HG03378 (cell line): ENCODE measurements around the gene MUC21.
"Not testable (repeated sequence)": the region's sequence is repeated elsewhere in the genome, so short reads cannot be mapped to it uniquely, and the experiment has no call there.

Experiments used
- ATAC-seq: cut with Tn5 transposase; IDR thresholded peaks from one replicate; pipeline ENCODE4 v1.9.1; 2021; ENCODE audit warnings: mild to moderate bottlenecking, moderate library complexity; ENCODE audit not compliant: unreplicated experiment

MUC21 gene

GRCh38 chr6:30966154-30966553, 17.4 kb upstream of the MUC21 start:
- ATAC-seq: no peak

GRCh38 chr6:30969171-30969570, 14.3 kb upstream of the MUC21 start:
- ATAC-seq: not testable (repeated sequence)

DNA sequence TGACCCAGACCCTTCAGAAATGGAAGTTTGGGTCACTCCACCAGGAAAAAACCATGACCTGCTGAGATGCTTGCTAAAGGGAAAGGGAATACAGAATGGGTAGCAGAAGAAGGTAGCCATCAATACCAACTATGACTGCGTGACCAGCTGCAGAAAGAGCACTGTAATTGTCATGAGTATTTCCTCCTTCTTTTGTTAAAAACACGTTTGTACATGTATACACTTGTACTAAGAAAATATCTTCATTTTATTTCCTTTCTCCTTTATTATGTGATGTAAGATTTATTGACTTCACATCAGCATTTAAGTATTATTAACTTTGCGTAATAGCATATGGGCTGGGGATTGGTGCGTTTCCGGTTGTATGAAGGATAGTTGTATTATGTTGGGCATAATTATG, 12.6 kb upstream of the MUC21 start:
- no peak for ATAC-seq

GRCh38 chr6:30972816-30973215, 10.7 kb upstream of the MUC21 start:
- no peak for ATAC-seq

DNA sequence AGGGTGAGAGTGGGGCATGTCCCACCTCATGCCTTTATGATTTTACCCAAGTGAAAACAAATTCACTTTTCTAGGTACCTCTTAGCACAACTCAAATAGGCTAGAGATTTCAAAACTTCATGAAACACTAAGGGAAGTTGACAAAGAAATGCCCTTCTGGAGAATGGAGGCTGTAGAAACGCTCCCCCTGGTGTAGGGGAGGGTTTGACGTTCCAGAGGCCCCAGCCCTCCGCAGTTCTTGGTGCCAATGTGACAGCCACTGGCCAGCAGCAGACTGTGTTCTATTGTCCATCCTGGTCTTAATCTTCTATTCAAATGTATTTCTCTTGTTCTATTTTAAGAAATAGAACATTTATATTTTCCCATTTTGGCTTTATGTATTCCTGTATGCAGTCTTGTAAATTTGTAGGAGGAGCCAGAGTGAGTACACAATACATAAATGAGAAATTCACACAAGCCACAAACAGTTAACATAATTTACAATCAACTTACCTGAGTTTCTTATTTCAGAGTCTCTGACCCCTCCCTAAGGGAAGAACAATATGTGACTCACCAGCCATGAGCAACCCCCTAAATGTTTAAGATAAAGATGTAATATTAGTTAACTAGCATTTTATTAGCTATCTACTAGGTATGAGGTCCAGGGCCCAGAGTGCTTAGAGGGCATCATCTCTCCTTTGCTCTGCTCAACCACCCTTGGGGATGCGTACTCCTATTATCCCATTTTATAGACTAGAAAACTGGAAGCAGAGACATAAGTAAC, 8.8 kb upstream of the MUC21 start:
- no peak for ATAC-seq

DNA sequence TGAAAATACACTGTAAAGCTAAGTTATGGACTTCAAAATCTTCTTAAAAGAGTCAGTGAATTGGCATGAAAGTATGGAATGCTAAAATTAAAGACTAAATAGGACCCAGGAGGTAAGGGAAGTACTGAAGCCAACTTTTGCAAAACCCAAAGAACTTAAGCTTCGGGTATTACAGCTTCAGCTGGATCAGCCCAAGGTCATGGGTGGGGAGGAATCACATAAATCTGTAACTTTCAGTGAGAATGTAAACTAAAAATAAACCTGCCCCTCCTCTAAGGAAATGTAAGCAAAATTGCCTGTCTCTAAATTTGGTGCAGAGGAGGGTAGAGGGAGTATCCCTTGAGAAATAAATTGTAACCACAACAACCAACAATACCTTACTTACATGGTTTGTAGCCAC, 4.4 kb upstream of the MUC21 start:
- no peak for ATAC-seq

DNA sequence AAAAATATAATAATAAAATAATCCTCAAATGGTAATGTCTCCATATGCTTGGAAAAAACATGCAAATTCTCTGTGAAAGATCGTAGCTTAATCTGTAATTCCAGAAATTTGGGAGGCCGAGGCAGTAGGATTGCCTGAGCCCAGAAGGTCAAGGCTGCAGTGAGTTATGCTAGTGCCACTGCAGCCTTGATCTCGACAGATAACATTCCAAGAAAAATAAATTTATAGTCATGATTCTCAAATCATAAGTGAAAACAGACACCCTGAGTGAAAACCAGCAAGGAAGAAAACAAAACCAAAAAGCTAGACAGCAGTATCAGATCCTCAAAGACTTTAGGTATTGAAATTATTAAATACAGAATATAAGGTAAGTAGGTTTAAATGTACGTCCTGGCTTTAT, 3.8 kb upstream of the MUC21 start:
- no peak for ATAC-seq

GRCh38 chr6:30981942-30982772, 1.4 kb upstream of the MUC21 start:
- ATAC-seq: no peak

- no peak for ATAC-seq
Measured at GRCh38 chr6:30985490-30985889, 2.0 kb downstream of the MUC21 start.

GRCh38 chr6:30987304-30987703, 3.8 kb downstream of the MUC21 start:
- ATAC-seq: no peak

- ATAC-seq: no peak
Measured at GRCh38 chr6:30988209-30988825, 4.8 kb downstream of the MUC21 start.

- ATAC-seq: no peak
Measured at GRCh38 chr6:30990422-30991086, 7.0 kb downstream of the MUC21 start.

- no peak for ATAC-seq
Measured at GRCh38 chr6:30991891-30992290, 8.4 kb downstream of the MUC21 start.

DNA sequence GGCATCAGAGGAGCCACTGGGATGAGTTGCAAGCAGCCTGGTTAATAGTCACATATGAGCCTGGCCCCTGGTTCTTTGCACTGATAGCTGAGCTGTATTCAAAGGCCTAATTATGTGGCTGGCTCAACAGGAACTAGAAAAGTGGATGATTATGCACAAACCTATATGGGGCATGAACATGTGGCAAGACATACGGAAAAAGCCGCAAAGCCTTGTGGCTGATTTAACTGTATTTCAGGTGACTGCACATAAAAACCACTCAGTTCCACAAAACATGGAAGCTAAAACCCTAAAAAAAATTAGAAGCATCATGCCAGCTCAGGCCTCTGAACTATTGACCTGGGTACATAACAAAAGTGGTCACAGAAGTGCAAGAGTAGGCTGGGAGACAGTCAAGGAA, 13.8 kb downstream of the MUC21 start:
- ATAC-seq: no peak

DNA sequence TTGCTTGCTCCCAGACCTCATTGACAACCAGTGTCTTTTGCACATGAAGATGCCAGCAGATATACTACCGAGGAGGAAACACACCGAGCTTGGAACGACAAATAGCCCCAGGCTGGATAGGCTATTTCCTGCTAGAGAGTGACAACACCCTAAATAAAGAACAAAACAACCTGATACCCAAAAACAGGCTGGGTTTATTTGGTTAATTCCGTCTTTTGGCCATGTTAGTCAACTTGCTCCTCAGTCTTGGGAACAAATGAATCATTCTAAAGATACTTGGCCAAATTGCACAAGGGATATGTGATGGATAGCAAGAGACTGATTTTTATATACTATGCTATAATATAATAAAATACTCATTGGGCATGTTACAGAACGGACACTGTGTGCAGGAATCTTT, 15.3 kb downstream of the MUC21 start:
- ATAC-seq: no peak

- not testable (repeated sequence) for ATAC-seq
Measured at GRCh38 chr6:31000067-31000860, 16.7 kb downstream of the MUC21 start.

DNA sequence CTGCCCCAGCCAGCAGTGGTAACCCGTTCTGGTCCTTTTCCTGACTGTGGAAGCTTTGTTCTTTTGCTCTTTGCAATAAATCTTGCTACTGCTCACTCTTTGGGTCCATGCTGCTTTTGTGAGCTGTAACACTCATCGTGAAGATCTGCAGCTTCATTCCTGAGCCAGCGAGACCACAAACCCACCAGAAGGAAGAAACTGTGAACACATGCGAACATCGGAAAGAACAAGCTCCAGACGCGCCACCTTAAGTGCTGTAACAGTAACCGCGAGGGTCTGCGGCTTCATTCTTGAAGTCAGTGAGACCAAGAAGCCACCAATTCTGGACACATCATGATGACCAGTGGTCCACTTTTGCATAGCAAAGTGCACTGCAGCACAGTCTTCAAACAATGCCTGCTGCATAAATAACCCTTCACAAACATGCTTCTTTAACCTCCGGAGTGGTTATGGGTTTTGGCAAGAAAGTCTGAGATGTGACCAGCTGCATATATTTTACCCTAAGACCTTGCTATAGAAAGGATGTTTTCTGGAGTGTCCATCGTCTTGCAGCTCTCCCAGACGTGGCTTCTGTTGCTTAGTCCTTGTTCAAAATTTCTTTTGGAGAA, 17.9 kb downstream of the MUC21 start:
- ATAC-seq: no peak

DNA sequence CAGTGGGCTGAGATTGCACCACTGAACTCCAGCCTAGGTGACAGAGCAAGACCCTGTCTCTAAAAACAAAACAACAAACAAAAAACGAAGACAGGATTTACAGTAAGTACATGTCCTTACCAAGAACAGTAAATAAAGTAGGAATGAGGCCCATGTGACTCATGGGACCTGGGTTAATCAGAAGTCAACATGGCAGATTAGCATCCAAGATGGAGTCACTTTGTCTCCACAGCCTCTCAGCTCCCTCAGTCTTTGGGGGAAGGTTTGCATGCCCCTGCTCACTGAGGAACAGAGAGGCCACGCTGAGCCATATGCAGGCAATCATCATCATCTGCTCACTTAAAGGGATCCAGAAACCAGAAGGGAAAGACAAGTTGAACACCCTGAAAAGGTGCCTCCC, 19.0 kb downstream of the MUC21 start:
- no peak for ATAC-seq

GRCh38 chr6:31004794-31005193, 21.3 kb downstream of the MUC21 start:
- no peak for ATAC-seq
